WI38 (cell line): ENCODE measurements around the gene PSMB3.
"Not testable (repeated sequence)": the region's sequence is repeated elsewhere in the genome, so short reads cannot be mapped to it uniquely, and the experiment has no call there.

Source experiments
- H3K4me3 ChIP-seq: 2 replicates; pipeline ENCODE4 v1.5.1; 2011; ENCODE audit warnings: low read depth, mild to moderate bottlenecking, control low read depth, low read length
- CTCF ChIP-seq: IDR thresholded peaks from 2 replicates; pipeline ENCODE4 v1.5.1; 2012; ENCODE audit warnings: low read depth, mild to moderate bottlenecking, control low read depth, low read length

Gene PSMB3

GRCh38 chr17:38786372-38786771 lies 33.8 kb downstream of the PSMB3 start:
- TF ChIP-seq CTCF: no peak

GRCh38 chr17:38787999-38788398 lies 35.5 kb downstream of the PSMB3 start:
- not testable (repeated sequence) for H3K4me3 ChIP-seq

More at GRCh38 chr17:38786372-38786771, 33.8 kb downstream of the PSMB3 start:
- H3K4me3 ChIP-seq: no peak overlapping the region

- no peak overlapping the region for H3K4me3 ChIP-seq
- TF ChIP-seq CTCF: no peak
These were observed 36.6 kb downstream of the PSMB3 start for GRCh38 chr17:38789185-38789584.

GRCh38 chr17:38790148-38790707 lies 37.7 kb downstream of the PSMB3 start:
- H3K4me3 ChIP-seq: not testable (repeated sequence)

GRCh38 chr17:38791162-38791561 lies 38.6 kb downstream of the PSMB3 start:
- no peak overlapping the region for H3K4me3 ChIP-seq
- no peak for TF ChIP-seq CTCF

GRCh38 chr17:38794221-38794620 lies 41.7 kb downstream of the PSMB3 start:
- no peak overlapping the region for H3K4me3 ChIP-seq
- TF ChIP-seq CTCF: no peak

GRCh38 chr17:38796451-38797157 lies 44.1 kb downstream of the PSMB3 start:
- no peak overlapping the region for H3K4me3 ChIP-seq
- no peak for TF ChIP-seq CTCF

- H3K4me3 ChIP-seq: no peak overlapping the region; the same call in 1 of the 2 replicates
- no peak for TF ChIP-seq CTCF
These were observed 44.6 kb downstream of the PSMB3 start for GRCh38 chr17:38797158-38797490.
